ENCODE results near the gene STRBP.

STRBP gene

GRCh38 chr9:123266655-123267399 lies 1.6 kb downstream of the STRBP start:
- peaks cover 62% of the 10 kb centered on the region for H3K79me2 ChIP-seq (ENCODE audit: low read length)
- H4K20me1 ChIP-seq (ENCODE audit: insufficient read depth, low read length): peaks cover 17% of the 10 kb centered on the region
- H3K4me3 ChIP-seq (ENCODE audit: low read length): peak overlapping the region; percentile 91

GRCh38 chr9:123265833-123266232 lies 2.6 kb downstream of the STRBP start:
- H3K79me2 ChIP-seq (ENCODE audit: low read length): peaks cover 72% of the 10 kb centered on the region
- H3F3A ChIP-seq (ENCODE audit: insufficient read depth, low read length): peaks cover 10% of the 10 kb centered on the region
- peaks cover 25% of the 10 kb centered on the region for H4K20me1 ChIP-seq (ENCODE audit: insufficient read depth, low read length)
- H3K4me1 ChIP-seq (ENCODE audit: low read length): peaks cover 31% of the 10 kb centered on the region
- peak overlapping the region; percentile 10; the same call in 1 of the 2 replicates for H3K27ac ChIP-seq (ENCODE audit: low read length)
- no peak overlapping the region for H3K4me3 ChIP-seq (ENCODE audit: low read length)
- no peaks in the 10 kb centered on the region for H3K9me2 ChIP-seq (replicated peaks; ENCODE audit: insufficient read depth, low read length)
- peak overlapping the region; percentile 58; the same call in 1 of the 2 replicates for H3K4me2 ChIP-seq (ENCODE audit: low read depth, low read length)
- no peak overlapping the region for H2AFZ ChIP-seq (ENCODE audit: low read length)
- peak; percentile 23 for DNase-seq
- TF ChIP-seq EZH2 (optimal IDR thresholded peaks at IDR 0.05; ENCODE audit: low read depth, low read length) (no peak), EZH2phosphoT487 (IDR thresholded peaks at IDR 0.05; ENCODE audit: low read length) (no peak)
- TF ChIP-seq, protein P1, sequence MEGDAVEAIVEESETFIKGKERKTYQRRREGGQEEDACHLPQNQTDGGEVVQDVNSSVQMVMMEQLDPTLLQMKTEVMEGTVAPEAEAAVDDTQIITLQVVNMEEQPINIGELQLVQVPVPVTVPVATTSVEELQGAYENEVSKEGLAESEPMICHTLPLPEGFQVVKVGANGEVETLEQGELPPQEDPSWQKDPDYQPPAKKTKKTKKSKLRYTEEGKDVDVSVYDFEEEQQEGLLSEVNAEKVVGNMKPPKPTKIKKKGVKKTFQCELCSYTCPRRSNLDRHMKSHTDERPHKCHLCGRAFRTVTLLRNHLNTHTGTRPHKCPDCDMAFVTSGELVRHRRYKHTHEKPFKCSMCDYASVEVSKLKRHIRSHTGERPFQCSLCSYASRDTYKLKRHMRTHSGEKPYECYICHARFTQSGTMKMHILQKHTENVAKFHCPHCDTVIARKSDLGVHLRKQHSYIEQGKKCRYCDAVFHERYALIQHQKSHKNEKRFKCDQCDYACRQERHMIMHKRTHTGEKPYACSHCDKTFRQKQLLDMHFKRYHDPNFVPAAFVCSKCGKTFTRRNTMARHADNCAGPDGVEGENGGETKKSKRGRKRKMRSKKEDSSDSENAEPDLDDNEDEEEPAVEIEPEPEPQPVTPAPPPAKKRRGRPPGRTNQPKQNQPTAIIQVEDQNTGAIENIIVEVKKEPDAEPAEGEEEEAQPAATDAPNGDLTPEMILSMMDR (IDR thresholded peaks at IDR 0.05; ENCODE audit: low read length): no peak
- H3K36me3 ChIP-seq (replicated peaks; ENCODE audit: insufficient read depth, low read length): no peaks in the 10 kb centered on the region
- H3K27me3 ChIP-seq (replicated peaks; ENCODE audit: insufficient read depth, low read length): no peaks in the 10 kb centered on the region
- H3K9me3 ChIP-seq (replicated peaks; ENCODE audit: insufficient read depth, low read length): no peaks in the 10 kb centered on the region
- no peak overlapping the region for H3K9ac ChIP-seq (ENCODE audit: low read length)

More at GRCh38 chr9:123266655-123267399, 1.6 kb downstream of the STRBP start:
- Histone ChIP-seq H3K4me1 (ENCODE audit: low read length) (peaks cover 31% of the 10 kb centered on the region), H3K27me3 (replicated peaks; ENCODE audit: insufficient read depth, low read length) (no peaks in the 10 kb centered on the region), H3F3A (ENCODE audit: insufficient read depth, low read length) (peaks cover 10% of the 10 kb centered on the region), H3K9me2 (replicated peaks; ENCODE audit: insufficient read depth, low read length) (no peaks in the 10 kb centered on the region), H3K4me2 (ENCODE audit: low read depth, low read length) (peak overlapping the region; percentile 58), H3K36me3 (replicated peaks; ENCODE audit: insufficient read depth, low read length) (no peaks in the 10 kb centered on the region), H3K9me3 (replicated peaks; ENCODE audit: insufficient read depth, low read length) (no peaks in the 10 kb centered on the region), H3K27ac (ENCODE audit: low read length) (no peak overlapping the region), H2AFZ (ENCODE audit: low read length) (no peak overlapping the region), H3K9ac (ENCODE audit: low read length) (peak overlapping the region; percentile 88; the same call in 1 of the 2 replicates)
- TF ChIP-seq EZH2phosphoT487 (IDR thresholded peaks at IDR 0.05; ENCODE audit: low read length): no peak
- TF ChIP-seq EZH2 (optimal IDR thresholded peaks at IDR 0.05; ENCODE audit: low read depth, low read length): no peak
- TF ChIP-seq, protein P1 (IDR thresholded peaks at IDR 0.05; ENCODE audit: low read length): no peak
- DNase-seq: no peak

DNA sequence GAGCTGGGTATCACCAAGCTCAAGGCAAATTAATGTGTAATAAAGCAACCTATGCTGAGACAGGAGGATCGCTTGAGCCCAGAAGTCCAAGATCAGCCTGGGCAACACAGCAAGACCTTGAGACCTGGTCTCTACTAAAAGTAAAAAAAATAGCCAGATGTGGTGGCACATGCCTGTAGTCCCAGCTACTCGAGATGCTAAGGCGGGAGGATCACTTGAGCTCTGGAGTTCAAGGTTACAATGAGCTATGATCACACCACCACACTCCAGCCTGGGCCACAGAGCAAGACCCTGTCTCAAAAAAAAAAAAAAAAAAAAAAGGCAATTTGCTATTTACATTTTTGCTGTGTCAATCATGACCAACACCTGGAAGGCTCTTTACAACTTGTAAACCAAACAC lies 5.2 kb downstream of the STRBP start:
- Histone ChIP-seq H2AFZ (ENCODE audit: low read length) (no peak overlapping the region), H3F3A (ENCODE audit: insufficient read depth, low read length) (peaks cover 10% of the 10 kb centered on the region), H3K27me3 (replicated peaks; ENCODE audit: insufficient read depth, low read length) (no peaks in the 10 kb centered on the region), H3K9ac (ENCODE audit: low read length) (no peak overlapping the region), H3K9me2 (replicated peaks; ENCODE audit: insufficient read depth, low read length) (no peaks in the 10 kb centered on the region), H3K4me3 (ENCODE audit: low read length) (no peak overlapping the region), H3K9me3 (replicated peaks; ENCODE audit: insufficient read depth, low read length) (no peaks in the 10 kb centered on the region), H3K4me1 (ENCODE audit: low read length) (peaks cover 21% of the 10 kb centered on the region), H3K27ac (ENCODE audit: low read length) (no peak overlapping the region), H3K36me3 (replicated peaks; ENCODE audit: insufficient read depth, low read length) (no peaks in the 10 kb centered on the region), H3K4me2 (ENCODE audit: low read depth, low read length) (no peak overlapping the region), H3K79me2 (ENCODE audit: low read length) (peaks cover 98% of the 10 kb centered on the region), H4K20me1 (ENCODE audit: insufficient read depth, low read length) (peaks cover 25% of the 10 kb centered on the region)
- no peak for DNase-seq
- no peak for TF ChIP-seq EZH2 (optimal IDR thresholded peaks at IDR 0.05; ENCODE audit: low read depth, low read length)
- TF ChIP-seq, protein P1 (IDR thresholded peaks at IDR 0.05; ENCODE audit: low read length): no peak
- TF ChIP-seq EZH2phosphoT487 (IDR thresholded peaks at IDR 0.05; ENCODE audit: low read length): no peak
